Adipocyte (in vitro differentiated cells): ENCODE results near the gene BROX.
"Not testable (repeated sequence)": the region's sequence is repeated elsewhere in the genome, so short reads cannot be mapped to it uniquely, and the experiment has no call there.

Source experiments
- DNase-seq: peaks from one replicate; pipeline ENCODE4 v3.0.0-alpha.2; 2015; ENCODE audit warnings: low read depth
- H3K27me3 ChIP-seq: replicated peaks from 2 replicates; pipeline ENCODE4 v1.7.0; 2013; ENCODE audit warnings: mild to moderate bottlenecking, low read length, moderate library complexity; ENCODE audit not compliant: control insufficient read depth, insufficient read depth
- H3K36me3 ChIP-seq: 2 replicates; pipeline ENCODE4 v1.7.0; 2013; ENCODE audit warnings: low read length, mild to moderate bottlenecking, moderate library complexity; ENCODE audit not compliant: control insufficient read depth, insufficient read depth, severe bottlenecking
- H3K4me1 ChIP-seq: 2 replicates; pipeline ENCODE4 v1.7.0; 2013; ENCODE audit warnings: mild to moderate bottlenecking, low read length, moderate library complexity; ENCODE audit not compliant: control insufficient read depth, insufficient read depth
- H3K4me3 ChIP-seq: 2 replicates; pipeline ENCODE4 v1.7.0; 2013; ENCODE audit warnings: mild to moderate bottlenecking, low read length, moderate library complexity
- H3K9ac ChIP-seq: 2 replicates; pipeline ENCODE4 v1.7.0; 2013; ENCODE audit warnings: mild to moderate bottlenecking, low read length, moderate library complexity
- H3K9me3 ChIP-seq: 2 replicates; pipeline ENCODE4 v1.7.0; 2013; ENCODE audit warnings: mild to moderate bottlenecking, low read length, moderate library complexity; ENCODE audit not compliant: control insufficient read depth

The BROX gene

GRCh38 chr1:222732216-222733159 lies 20.1 kb downstream of the BROX start:
- H3K4me1 ChIP-seq: no peaks in the 10 kb centered on the region
- H3K9ac ChIP-seq: no peak overlapping the region
- no peak overlapping the region for H3K4me3 ChIP-seq
- no peaks in the 10 kb centered on the region for H3K27me3 ChIP-seq
- no peaks in the 10 kb centered on the region for H3K9me3 ChIP-seq
- peaks cover 88% of the 10 kb centered on the region for H3K36me3 ChIP-seq
- DNase-seq: no peak

- Histone ChIP-seq H3K27me3 (no peaks in the 10 kb centered on the region), H3K36me3 (peaks cover 66% of the 10 kb centered on the region), H3K9ac (no peak overlapping the region), H3K4me1 (no peaks in the 10 kb centered on the region), H3K4me3 (no peak overlapping the region), H3K9me3 (no peaks in the 10 kb centered on the region)
- DNase-seq: no peak
Measured at GRCh38 chr1:222734740-222735139, 22.4 kb downstream of the BROX start.

GRCh38 chr1:222736470-222736869 lies 24.1 kb downstream of the BROX start:
- no peak overlapping the region for H3K4me3 ChIP-seq
- H3K4me1 ChIP-seq: no peaks in the 10 kb centered on the region
- no peaks in the 10 kb centered on the region for H3K9me3 ChIP-seq
- H3K36me3 ChIP-seq: peaks cover 49% of the 10 kb centered on the region
- DNase-seq: no peak
- no peaks in the 10 kb centered on the region for H3K27me3 ChIP-seq
- H3K9ac ChIP-seq: no peak overlapping the region

GRCh38 chr1:222736972-222737371 lies 24.6 kb downstream of the BROX start, which contains the start of gene FAM177B:
FAM177B (plus strand) TSS chr1:222737202; CDS start chr1:222746546, 9,344 bp downstream.
- H3K9me3 ChIP-seq: no peaks in the 10 kb centered on the region
- H3K9ac ChIP-seq: no peak within 1 kb of the TSS
- H3K4me3 ChIP-seq: no peak within 1 kb of the TSS
- no peak for DNase-seq
- H3K4me1 ChIP-seq: no peaks in the 10 kb centered on the region
- peaks cover 43% of the 10 kb centered on the region for H3K36me3 ChIP-seq
- H3K27me3 ChIP-seq: no peaks in the 10 kb centered on the region

GRCh38 chr1:222739465-222739864 lies 27.1 kb downstream of the BROX start:
- H3K27me3 ChIP-seq: no peaks in the 10 kb centered on the region
- no peak for DNase-seq
- peaks cover 19% of the 10 kb centered on the region for H3K36me3 ChIP-seq
- no peak overlapping the region for H3K9ac ChIP-seq
- no peaks in the 10 kb centered on the region for H3K4me1 ChIP-seq
- H3K4me3 ChIP-seq: no peak overlapping the region
- H3K9me3 ChIP-seq: no peaks in the 10 kb centered on the region

- H3K9me3 ChIP-seq: no peaks in the 10 kb centered on the region
- DNase-seq: no peak
Measured at GRCh38 chr1:222739929-222740328, 27.6 kb downstream of the BROX start.

GRCh38 chr1:222741630-222742457 lies 29.5 kb downstream of the BROX start:
- H3K9me3 ChIP-seq, H3K4me1 ChIP-seq, H3K36me3 ChIP-seq, DNase-seq, H3K9ac ChIP-seq, H3K4me3 ChIP-seq, H3K27me3 ChIP-seq: not testable (repeated sequence)

More at GRCh38 chr1:222739929-222740328, 27.6 kb downstream of the BROX start:
- Histone ChIP-seq H3K9ac (no peak overlapping the region), H3K4me1 (no peaks in the 10 kb centered on the region), H3K36me3 (peaks cover 14% of the 10 kb centered on the region), H3K27me3 (no peaks in the 10 kb centered on the region), H3K4me3 (no peak overlapping the region)

- DNase-seq: no peak
- no peaks in the 10 kb centered on the region for H3K27me3 ChIP-seq
- H3K9ac ChIP-seq: no peak overlapping the region
- H3K4me1 ChIP-seq: peaks cover 4% of the 10 kb centered on the region
- H3K4me3 ChIP-seq: no peak overlapping the region
- H3K9me3 ChIP-seq: no peaks in the 10 kb centered on the region
- H3K36me3 ChIP-seq: no peaks in the 10 kb centered on the region
Measured at GRCh38 chr1:222749927-222750326, 37.6 kb downstream of the BROX start.

GRCh38 chr1:222750651-222751050 lies 38.3 kb downstream of the BROX start:
- Histone ChIP-seq H3K9me3 (no peaks in the 10 kb centered on the region), H3K4me1 (peaks cover 4% of the 10 kb centered on the region), H3K27me3 (no peaks in the 10 kb centered on the region), H3K36me3 (no peaks in the 10 kb centered on the region), H3K9ac (no peak overlapping the region), H3K4me3 (no peak overlapping the region)
- no peak for DNase-seq

GRCh38 chr1:222751255-222751654 lies 38.9 kb downstream of the BROX start:
- Histone ChIP-seq H3K27me3 (no peaks in the 10 kb centered on the region), H3K4me3 (no peak overlapping the region)

More at GRCh38 chr1:222751255-222751654, 38.9 kb downstream of the BROX start:
- Histone ChIP-seq H3K9ac (no peak overlapping the region), H3K9me3 (no peaks in the 10 kb centered on the region), H3K36me3 (no peaks in the 10 kb centered on the region), H3K4me1 (peaks cover 4% of the 10 kb centered on the region)
- no peak for DNase-seq
